HepG2 (cell line): ENCODE measurements around the gene NDUFB6. TPM values are rescaled to one million over a fixed set of nuclear protein-coding genes. Genes with fewer than 3 reads are reported as not detected.

Experiments
- FOXC1 ChIP-seq: sonication (generic); formaldehyde crosslinking; IDR thresholded peaks from 2 replicates; pipeline ENCODE4 v1.8.0; 2022; ENCODE audit warnings: mild to moderate bottlenecking, missing genetic modification reagents, borderline replicate concordance
- FOXO4 ChIP-seq: sonication (generic); formaldehyde crosslinking; conservative IDR thresholded peaks from 2 replicates; pipeline ENCODE4 v1.8.1; 2023; ENCODE audit warnings: missing genetic modification reagents
- GFI1 ChIP-seq: sonication (generic); formaldehyde crosslinking; IDR thresholded peaks from 2 replicates; pipeline ENCODE4 v1.5.0; 2020; ENCODE audit warnings: missing genetic modification reagents, mild to moderate bottlenecking, borderline replicate concordance
- GLMP ChIP-seq: sonication (generic); formaldehyde crosslinking; IDR thresholded peaks from 2 replicates; pipeline ENCODE4 v1.9.0; 2021; ENCODE audit warnings: missing genetic modification reagents, mild to moderate bottlenecking, borderline replicate concordance
- GPN1 ChIP-seq: sonication (generic); formaldehyde crosslinking; IDR thresholded peaks from 2 replicates; pipeline ENCODE4 v1.5.1; 2020; ENCODE audit warnings: missing genetic modification reagents, borderline replicate concordance
- KLF12 ChIP-seq: sonication (generic); formaldehyde crosslinking; IDR thresholded peaks from 2 replicates; pipeline ENCODE4 v1.4.0; 2020; ENCODE audit warnings: missing genetic modification reagents, borderline replicate concordance
- SNAI1 ChIP-seq: sonication (generic); formaldehyde crosslinking; IDR thresholded peaks from 2 replicates; pipeline ENCODE4 v1.5.0; 2020; ENCODE audit warnings: mild to moderate bottlenecking, missing genetic modification reagents, borderline replicate concordance
- TOPORS ChIP-seq: sonication (generic); formaldehyde crosslinking; IDR thresholded peaks from 2 replicates; pipeline ENCODE4 v1.8.0; 2023; ENCODE audit warnings: mild to moderate bottlenecking, missing genetic modification reagents
- UBTF ChIP-seq: sonication (generic); formaldehyde crosslinking; IDR thresholded peaks from 2 replicates; pipeline ENCODE4 v1.4.0; 2020; ENCODE audit warnings: mild to moderate bottlenecking, missing genetic modification reagents
- YEATS4 ChIP-seq: sonication (generic); formaldehyde crosslinking; IDR thresholded peaks from 2 replicates; pipeline ENCODE4 v1.4.0; 2020; ENCODE audit warnings: missing genetic modification reagents, borderline replicate concordance
- ZFP91 ChIP-seq: sonication (generic); formaldehyde crosslinking; IDR thresholded peaks from 2 replicates; pipeline ENCODE4 v1.9.0; 2022; ENCODE audit warnings: missing genetic modification reagents, mild to moderate bottlenecking, borderline replicate concordance
- ZMYM3 ChIP-seq: sonication (generic); formaldehyde crosslinking; IDR thresholded peaks from 2 replicates; pipeline ENCODE4 v1.5.1; 2020; ENCODE audit warnings: mild to moderate bottlenecking, missing genetic modification reagents
- ZNF12 ChIP-seq: sonication (generic); formaldehyde crosslinking; IDR thresholded peaks from 2 replicates; pipeline ENCODE4 v1.5.0; 2020; ENCODE audit warnings: missing genetic modification reagents
- ZNF142 ChIP-seq: sonication (generic); formaldehyde crosslinking; IDR thresholded peaks from 2 replicates; pipeline ENCODE4 v1.4.0; 2020; ENCODE audit warnings: missing genetic modification reagents
- ZNF343 ChIP-seq: sonication (generic); formaldehyde crosslinking; IDR thresholded peaks from 2 replicates; pipeline ENCODE4 v1.4.0; 2020; ENCODE audit warnings: mild to moderate bottlenecking, missing genetic modification reagents
- ZNF616 ChIP-seq: sonication (generic); formaldehyde crosslinking; IDR thresholded peaks from 2 replicates; pipeline ENCODE4 v1.5.0; 2020; ENCODE audit warnings: low read depth, mild to moderate bottlenecking, missing genetic modification reagents
- polyA plus RNA-seq, 8 experiments: library from polyadenylated mRNA; depleted of rRNA in 3 of 8; stranded (reverse) in 7 of 8; unstranded in 1 of 8; fragments of >200 nt; fragmentation: Illumina TruSeq in 4 of 8; extraction: Trizol in 4 of 8; gene quantifications; 2 replicates each; pipeline versions ENCODE4 v1.2.1 to v1.2.3, GENCODE V29; 2011 to 2016; ENCODE audit warnings: low read depth in 4 of 8, missing spikeins in 1 of 8, mixed read lengths in 1 of 8; ENCODE audit not compliant: insufficient read depth in 1 of 8
- total RNA-seq, 5 experiments: library from RNA; depleted of rRNA; stranded (reverse); fragments of >200 nt; fragmentation: Illumina TruSeq; extraction: Trizol; gene quantifications; 2 replicates each; pipeline ENCODE4 v1.2.3, GENCODE V29; 2016; ENCODE audit warnings: low read depth in 1 of 5

The NDUFB6 gene
- total and polyA plus RNA-seq, 2 of the 13 experiments (the other 11 are each of a cell fraction or from before 2014, with no cell fraction given): 31.2 to 81.9 TPM

- TF ChIP-seq ZNF343: 0 out of 2 replicates have a peak, but pooled peaks have one; percentile 56
- no peak for TF ChIP-seq FOXO4 (CRISPR knock-in tag)
- peak; percentile 59; the same call in 1 of the 2 replicates for TF ChIP-seq KLF12 (CRISPR knock-in tag)
- TF ChIP-seq TOPORS (CRISPR knock-in tag): no peak; the same call in 1 of the 2 replicates
- no peak for TF ChIP-seq ZMYM3 (CRISPR knock-in tag)
- TF ChIP-seq ZFP91 (CRISPR knock-in tag): peak; percentile 90
- no peak for TF ChIP-seq ZNF12 (CRISPR knock-in tag)
- no peak for TF ChIP-seq GFI1 (CRISPR knock-in tag)
- TF ChIP-seq ZNF142: no peak
- peak; percentile 53; the same call in 1 of the 2 replicates for TF ChIP-seq UBTF (CRISPR knock-in tag)
- no peak for TF ChIP-seq GLMP
- 0 out of 2 replicates have a peak, but pooled peaks have one; percentile 28 for TF ChIP-seq FOXC1 (CRISPR knock-in tag)
- TF ChIP-seq SNAI1 (CRISPR knock-in tag): no peak
- TF ChIP-seq GPN1 (CRISPR knock-in tag): no peak
- peak; percentile 72 for TF ChIP-seq YEATS4 (CRISPR knock-in tag)
- TF ChIP-seq ZNF616 (CRISPR knock-in tag): no peak
Measured at GRCh38 chr9:32572900-32573523, at the start of gene NDUFB6 (continued).
